ENCODE measurements around the gene YWHAE.

YWHAE gene

DNA sequence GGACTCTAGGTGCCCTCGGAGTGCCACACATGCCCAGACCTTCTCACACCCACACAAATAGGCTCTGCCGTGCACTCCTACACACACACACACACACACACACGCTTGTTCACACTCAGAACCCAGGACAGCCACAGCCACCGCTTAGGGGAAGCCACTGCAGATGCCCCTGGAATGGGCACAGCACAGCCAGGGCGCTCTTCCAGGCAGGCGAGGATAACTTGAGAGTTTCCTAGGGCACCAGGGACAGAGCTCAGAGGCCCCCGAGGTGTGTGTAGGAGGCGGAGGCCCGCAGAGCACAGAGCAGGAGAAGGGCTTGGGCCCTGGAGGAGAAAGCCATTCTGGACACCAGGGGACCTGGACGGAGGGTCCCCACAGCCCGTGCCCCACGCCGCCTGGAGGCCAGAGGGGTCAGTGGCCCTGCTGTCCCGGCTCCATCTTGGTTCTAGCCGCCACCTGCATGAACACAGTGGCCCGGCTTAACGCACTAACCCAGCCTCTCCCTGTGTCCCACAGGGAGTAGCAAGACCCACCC is 99.6 kb downstream of the YWHAE start:
- TF ChIP-seq CTCF (conservative IDR thresholded peaks at IDR 0.05; ENCODE audit: low read length): no peak
- H3K4me3 ChIP-seq (ENCODE audit: low read length): no peak overlapping the region
- no peak for DNase-seq (ENCODE audit: low read depth)

- no peak for DNase-seq (ENCODE audit: low read depth)
- TF ChIP-seq CTCF (conservative IDR thresholded peaks at IDR 0.05; ENCODE audit: low read length): no peak
- no peak overlapping the region for H3K4me3 ChIP-seq (ENCODE audit: low read length)
These were observed 100.3 kb downstream of the YWHAE start for GRCh38 chr17:1299552-1300370.

DNA sequence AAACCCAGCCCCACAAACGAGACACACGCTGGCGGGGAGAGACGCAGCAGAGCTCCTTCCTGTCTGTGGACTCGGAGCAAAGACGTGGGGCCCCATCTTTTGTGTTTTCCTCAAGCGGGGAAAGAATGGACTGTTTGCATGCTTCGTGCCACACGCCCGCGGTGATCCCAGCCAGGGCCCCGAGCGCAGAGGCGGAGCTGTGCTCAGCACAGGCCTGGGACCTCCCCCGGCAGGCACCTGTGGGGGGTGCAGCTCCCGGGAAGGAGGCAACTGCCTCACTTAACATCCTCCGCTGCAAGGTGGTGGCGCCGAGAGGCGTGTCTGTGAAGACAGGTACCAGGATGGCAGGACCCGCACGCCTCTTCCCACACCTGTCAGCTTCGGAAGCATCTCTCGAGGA is 101.4 kb downstream of the YWHAE start:
- DNase-seq (ENCODE audit: low read depth): no peak
- no peak for TF ChIP-seq CTCF (conservative IDR thresholded peaks at IDR 0.05; ENCODE audit: low read length)
- H3K4me3 ChIP-seq (ENCODE audit: low read length): no peak overlapping the region

All from AG10803 (cell line).